Activated naive CD8-positive, alpha-beta T cell treated with anti-CD3 and anti-CD28 coated beads, Interleukin-2, amount 50 U/mL, for 24 hours (primary cell): ENCODE data around the gene LRP1.

ENCODE experiments used
- ATAC-seq: fragments of 150-1000 bp; cut with Tn5 transposase; one replicate; pipeline ENCODE4 v1.10.0; 2021
- DNase-seq: peaks from one replicate; pipeline ENCODE4 v3.0.0; 2021
- H3K27ac Mint-ChIP-seq: one replicate; pipeline ENCODE4 v1.8.0; 2021; ENCODE audit warnings: mild to moderate bottlenecking, mixed read lengths
- H3K27me3 Mint-ChIP-seq: one replicate; pipeline ENCODE4 v1.8.0; 2021; ENCODE audit warnings: mixed read lengths
- H3K36me3 Mint-ChIP-seq: one replicate; pipeline ENCODE4 v1.8.0; 2021; ENCODE audit warnings: low read depth, mixed read lengths
- H3K4me1 Mint-ChIP-seq: one replicate; pipeline ENCODE4 v1.8.0; 2021; ENCODE audit warnings: mixed read lengths
- H3K4me3 Mint-ChIP-seq: one replicate; pipeline ENCODE4 v1.8.0; 2021; ENCODE audit warnings: mild to moderate bottlenecking, moderate library complexity, mixed read lengths
- H3K9me3 Mint-ChIP-seq: one replicate; pipeline ENCODE4 v1.8.0; 2021; ENCODE audit warnings: mixed read lengths

The LRP1 gene

GRCh38 chr12:57248934-57249742 lies 120.9 kb downstream of the LRP1 start:
- no peaks in the 10 kb centered on the region for H3K36me3 Mint-ChIP-seq
- ATAC-seq (peak; percentile 62), DNase-seq (no peak)
- H3K4me1 Mint-ChIP-seq: peaks cover 8% of the 10 kb centered on the region
- H3K27me3 Mint-ChIP-seq: peaks cover 9% of the 10 kb centered on the region
- H3K9me3 Mint-ChIP-seq: no peaks in the 10 kb centered on the region
- no peak overlapping the region for H3K4me3 Mint-ChIP-seq
- no peak overlapping the region for H3K27ac Mint-ChIP-seq

- ATAC-seq (no peak), DNase-seq (no peak)
- H3K27ac Mint-ChIP-seq: no peak overlapping the region
- peaks cover 7% of the 10 kb centered on the region for H3K4me1 Mint-ChIP-seq
- H3K27me3 Mint-ChIP-seq: no peaks in the 10 kb centered on the region
- H3K9me3 Mint-ChIP-seq: no peaks in the 10 kb centered on the region
- no peaks in the 10 kb centered on the region for H3K36me3 Mint-ChIP-seq
- no peak overlapping the region for H3K4me3 Mint-ChIP-seq
These were observed 122.3 kb downstream of the LRP1 start for GRCh38 chr12:57250541-57250940.

- Mint-ChIP-seq H3K27ac (no peak within 1 kb of the TSS), H3K4me3 (no peak within 1 kb of the TSS), H3K36me3 (no peaks in the 10 kb centered on the region), H3K4me1 (peaks cover 7% of the 10 kb centered on the region), H3K27me3 (no peaks in the 10 kb centered on the region), H3K9me3 (no peaks in the 10 kb centered on the region)
- ATAC-seq (no peak), DNase-seq (no peak)
These were observed 122.7 kb downstream of the LRP1 start, which contains the start of gene STAC3 for GRCh38 chr12:57250956-57251355. TSS of gene STAC3 (minus strand) at chr12:57251187. CDS start at chr12:57249636, 1,551 bp downstream.

GRCh38 chr12:57254506-57255280 lies 126.4 kb downstream of the LRP1 start:
- DNase-seq (no peak), ATAC-seq (no peak)
- Mint-ChIP-seq H3K36me3 (peaks cover 2% of the 10 kb centered on the region), H3K4me3 (no peak overlapping the region), H3K27me3 (no peaks in the 10 kb centered on the region), H3K27ac (no peak overlapping the region), H3K9me3 (no peaks in the 10 kb centered on the region), H3K4me1 (no peaks in the 10 kb centered on the region)

- H3K4me1 Mint-ChIP-seq: no peaks in the 10 kb centered on the region
- H3K27ac Mint-ChIP-seq: no peak overlapping the region
- H3K4me3 Mint-ChIP-seq: no peak overlapping the region
- no peak for ATAC-seq
- DNase-seq: no peak
- H3K27me3 Mint-ChIP-seq: no peaks in the 10 kb centered on the region
- H3K9me3 Mint-ChIP-seq: no peaks in the 10 kb centered on the region
- H3K36me3 Mint-ChIP-seq: peaks cover 2% of the 10 kb centered on the region
These were observed 127.6 kb downstream of the LRP1 start for GRCh38 chr12:57255916-57256315.

GRCh38 chr12:57258977-57259970 lies 131.0 kb downstream of the LRP1 start:
- DNase-seq (no peak), ATAC-seq (no peak)
- Mint-ChIP-seq H3K4me3 (no peak overlapping the region), H3K27me3 (no peaks in the 10 kb centered on the region), H3K36me3 (peaks cover 8% of the 10 kb centered on the region), H3K9me3 (no peaks in the 10 kb centered on the region), H3K4me1 (peaks cover 4% of the 10 kb centered on the region), H3K27ac (no peak overlapping the region)

GRCh38 chr12:57260366-57260765 lies 132.1 kb downstream of the LRP1 start:
- H3K36me3 Mint-ChIP-seq: peaks cover 11% of the 10 kb centered on the region
- no peak for ATAC-seq
- no peak for DNase-seq
- H3K4me3 Mint-ChIP-seq: no peak overlapping the region
- H3K27me3 Mint-ChIP-seq: no peaks in the 10 kb centered on the region
- peaks cover 4% of the 10 kb centered on the region for H3K4me1 Mint-ChIP-seq
- no peaks in the 10 kb centered on the region for H3K9me3 Mint-ChIP-seq
- no peak overlapping the region for H3K27ac Mint-ChIP-seq

GRCh38 chr12:57261428-57261865 lies 133.2 kb downstream of the LRP1 start:
- H3K27ac Mint-ChIP-seq: no peak overlapping the region
- H3K9me3 Mint-ChIP-seq: no peaks in the 10 kb centered on the region
- peaks cover 4% of the 10 kb centered on the region for H3K4me1 Mint-ChIP-seq
- no peak overlapping the region for H3K4me3 Mint-ChIP-seq
- H3K36me3 Mint-ChIP-seq: peaks cover 11% of the 10 kb centered on the region
- DNase-seq: no peak
- H3K27me3 Mint-ChIP-seq: no peaks in the 10 kb centered on the region
- no peak for ATAC-seq

GRCh38 chr12:57262126-57262822 lies 134.0 kb downstream of the LRP1 start:
- ATAC-seq (no peak), DNase-seq (no peak)
- Mint-ChIP-seq H3K36me3 (peaks cover 13% of the 10 kb centered on the region), H3K9me3 (no peaks in the 10 kb centered on the region), H3K27me3 (no peaks in the 10 kb centered on the region), H3K4me1 (peaks cover 5% of the 10 kb centered on the region), H3K4me3 (no peak overlapping the region), H3K27ac (no peak overlapping the region)
